ENCODE data around the gene CCDC149. TPM values are rescaled to one million over a fixed set of nuclear protein-coding genes. Genes with fewer than 3 reads are reported as not detected.

CCDC149 gene
- total RNA-seq, 2 experiments from 2014 or later: not detected

DNA sequence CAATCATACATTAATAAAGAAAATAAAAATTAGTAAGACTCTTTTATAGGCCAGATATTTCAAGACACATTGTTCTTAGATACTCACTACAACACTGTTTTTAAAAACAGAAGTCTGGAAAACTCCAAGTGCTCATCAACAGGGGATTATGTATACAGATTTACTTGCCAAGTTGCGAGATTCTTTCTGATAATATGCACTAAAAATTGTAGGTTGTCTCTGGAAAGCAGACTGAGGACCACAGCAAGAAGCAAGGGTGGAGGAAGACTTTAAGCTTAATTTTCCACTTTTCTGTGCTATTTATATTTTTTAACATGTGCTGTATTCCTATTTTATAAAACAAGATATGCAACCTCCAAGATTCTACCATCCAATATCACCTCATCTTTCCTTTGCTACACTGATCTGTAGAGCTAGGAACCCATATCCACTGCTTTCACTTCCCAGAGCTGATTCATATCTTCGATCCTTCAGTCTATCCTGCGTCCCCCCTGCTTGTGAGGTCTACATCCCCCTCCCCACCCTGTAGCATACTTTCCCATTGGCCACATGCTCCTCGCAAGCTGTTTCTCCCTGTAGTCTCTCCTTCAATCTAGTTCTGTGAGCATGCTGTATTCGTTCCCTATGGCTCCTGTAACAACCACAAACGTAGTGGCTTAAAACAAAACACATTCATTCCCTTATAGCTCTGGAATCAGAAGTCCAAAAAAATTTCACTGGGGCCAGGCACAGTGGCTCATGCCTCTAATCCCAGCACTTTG is 101.8 kb downstream of the CCDC149 start:
- H3K4me3 Mint-ChIP-seq: no peak overlapping the region
- H3K27me3 Mint-ChIP-seq: no peaks in the 10 kb centered on the region
- no peak overlapping the region for H3K27ac Mint-ChIP-seq
- peaks cover 3% of the 10 kb centered on the region for H3K9me3 Mint-ChIP-seq
- no peak for DNase-seq
- no peaks in the 10 kb centered on the region for H3K36me3 Mint-ChIP-seq
- H3K4me1 Mint-ChIP-seq: no peaks in the 10 kb centered on the region

DNA sequence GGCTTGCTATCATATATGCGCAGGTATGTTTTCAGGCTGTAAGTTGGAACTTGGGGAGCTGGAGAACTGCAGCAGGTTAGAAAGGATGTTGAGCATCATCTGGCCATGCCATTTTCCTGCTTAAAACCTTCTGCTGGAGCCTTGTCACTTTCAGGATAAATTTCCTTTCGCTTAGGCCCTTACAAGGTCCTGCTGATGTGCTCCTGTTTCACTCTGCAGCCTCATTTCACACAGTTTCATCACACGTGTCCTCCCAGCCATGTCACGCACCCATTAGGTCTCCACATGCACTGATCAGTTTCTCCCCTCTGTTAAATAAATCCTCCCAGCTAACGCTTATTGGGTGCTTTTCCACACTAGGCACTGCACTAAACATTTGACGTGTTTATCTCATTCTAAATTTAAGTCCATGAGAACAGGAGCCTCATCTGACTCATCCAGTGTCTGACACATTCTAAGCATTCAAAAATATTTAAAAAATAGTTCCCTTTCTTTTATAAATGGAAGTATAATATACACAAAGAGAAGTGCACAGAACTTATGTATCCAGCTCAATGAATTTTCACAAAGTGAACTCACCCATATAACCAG is 102.9 kb downstream of the CCDC149 start:
- Mint-ChIP-seq H3K36me3 (no peaks in the 10 kb centered on the region), H3K4me3 (no peak overlapping the region), H3K27ac (no peak overlapping the region), H3K27me3 (no peaks in the 10 kb centered on the region), H3K9me3 (peaks cover 3% of the 10 kb centered on the region), H3K4me1 (no peaks in the 10 kb centered on the region)
- no peak for DNase-seq

DNA sequence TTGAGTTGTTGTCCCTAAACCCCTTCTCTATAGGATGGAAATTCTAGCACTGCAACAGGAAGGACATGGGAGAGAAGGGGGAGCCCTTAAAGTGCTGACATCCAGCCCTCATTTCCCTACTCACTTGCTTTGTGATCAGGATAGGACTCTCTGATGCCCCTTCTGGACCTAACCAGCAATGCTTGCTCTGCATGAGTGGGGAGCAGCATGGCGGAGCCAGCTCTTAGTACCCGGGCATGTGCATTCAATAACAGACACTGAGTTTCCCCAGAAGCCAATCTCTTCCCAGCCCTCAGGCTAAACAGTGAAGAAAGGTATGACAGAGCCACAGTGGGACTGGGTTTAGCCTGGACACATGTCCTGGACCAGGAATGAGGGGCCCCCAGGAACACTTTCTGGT is 103.5 kb downstream of the CCDC149 start:
- no peak overlapping the region for H3K27ac Mint-ChIP-seq
- H3K9me3 Mint-ChIP-seq: peaks cover 3% of the 10 kb centered on the region
- no peaks in the 10 kb centered on the region for H3K4me1 Mint-ChIP-seq
- no peak for DNase-seq
- no peak overlapping the region for H3K4me3 Mint-ChIP-seq
- H3K27me3 Mint-ChIP-seq: peaks cover 3% of the 10 kb centered on the region
- no peaks in the 10 kb centered on the region for H3K36me3 Mint-ChIP-seq

DNA sequence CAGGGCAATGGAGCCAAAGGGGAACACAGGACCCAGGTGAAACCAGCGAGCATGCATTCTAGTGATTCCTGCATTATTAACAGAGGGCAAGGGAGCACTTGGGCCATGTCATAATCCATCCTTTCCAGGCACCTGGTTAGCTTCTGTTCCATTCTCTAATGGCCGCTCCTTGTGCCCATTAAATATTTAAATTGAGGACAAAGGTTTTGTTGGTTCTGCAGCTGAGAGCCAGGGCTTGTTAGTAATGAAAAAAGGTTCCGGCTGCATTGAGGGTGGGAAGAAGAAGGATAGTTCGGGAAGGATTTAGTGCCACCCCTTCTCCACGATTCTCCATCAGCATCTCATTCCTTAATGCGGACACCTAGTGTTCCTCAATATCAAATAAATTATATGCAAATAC is 103.9 kb downstream of the CCDC149 start:
- H3K4me1 Mint-ChIP-seq: no peaks in the 10 kb centered on the region
- peaks cover 4% of the 10 kb centered on the region for H3K27me3 Mint-ChIP-seq
- no peak for DNase-seq
- H3K36me3 Mint-ChIP-seq: no peaks in the 10 kb centered on the region
- H3K9me3 Mint-ChIP-seq: peaks cover 3% of the 10 kb centered on the region
- no peak overlapping the region for H3K4me3 Mint-ChIP-seq
- no peak overlapping the region for H3K27ac Mint-ChIP-seq

DNA sequence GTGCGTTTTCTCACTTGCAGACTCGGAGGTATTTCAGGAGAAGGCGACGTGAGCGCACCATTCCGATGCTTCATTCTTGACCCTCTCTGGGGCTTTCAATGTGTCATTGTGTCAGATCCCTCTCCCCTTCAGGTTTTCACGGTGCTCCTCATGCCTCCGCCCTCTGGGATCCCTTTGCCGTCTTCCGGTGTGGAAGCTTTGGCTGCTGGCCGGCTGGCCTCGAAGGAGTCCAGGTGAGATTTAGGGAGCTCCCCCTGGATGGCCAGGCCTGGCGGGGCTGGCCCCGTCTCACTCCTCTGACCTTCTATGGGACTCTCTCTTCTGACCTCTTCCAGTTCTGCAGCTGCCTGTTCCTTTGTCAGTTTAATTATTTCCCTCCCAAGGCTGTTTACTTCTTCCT is 104.6 kb downstream of the CCDC149 start:
- Mint-ChIP-seq H3K4me3 (no peak overlapping the region), H3K36me3 (no peaks in the 10 kb centered on the region), H3K27ac (no peak overlapping the region), H3K27me3 (peaks cover 8% of the 10 kb centered on the region), H3K4me1 (no peaks in the 10 kb centered on the region), H3K9me3 (peaks cover 3% of the 10 kb centered on the region)
- no peak for DNase-seq

DNA sequence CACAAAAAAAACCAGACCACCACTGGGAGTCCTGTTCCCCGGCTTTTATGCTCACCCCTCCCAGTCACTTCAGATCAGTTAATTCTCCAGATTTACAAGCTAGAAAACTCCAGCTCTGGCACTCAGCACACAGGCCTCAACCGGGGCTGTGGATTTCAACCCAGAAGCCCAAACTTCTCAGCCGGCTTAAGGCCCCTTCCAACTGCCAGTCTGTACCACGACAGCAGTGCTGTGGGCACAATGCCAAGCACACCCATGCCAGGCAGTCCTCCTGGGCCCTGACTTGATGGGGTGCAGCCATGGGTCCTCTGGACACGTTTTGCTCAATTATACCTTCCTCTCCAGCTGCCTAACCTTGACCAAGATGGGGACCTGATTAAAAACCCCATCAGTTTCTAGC is 105.2 kb downstream of the CCDC149 start:
- no peaks in the 10 kb centered on the region for H3K36me3 Mint-ChIP-seq
- peaks cover 3% of the 10 kb centered on the region for H3K9me3 Mint-ChIP-seq
- no peak for DNase-seq
- no peaks in the 10 kb centered on the region for H3K4me1 Mint-ChIP-seq
- no peak overlapping the region for H3K4me3 Mint-ChIP-seq
- H3K27ac Mint-ChIP-seq: no peak overlapping the region
- H3K27me3 Mint-ChIP-seq: peaks cover 8% of the 10 kb centered on the region

DNA sequence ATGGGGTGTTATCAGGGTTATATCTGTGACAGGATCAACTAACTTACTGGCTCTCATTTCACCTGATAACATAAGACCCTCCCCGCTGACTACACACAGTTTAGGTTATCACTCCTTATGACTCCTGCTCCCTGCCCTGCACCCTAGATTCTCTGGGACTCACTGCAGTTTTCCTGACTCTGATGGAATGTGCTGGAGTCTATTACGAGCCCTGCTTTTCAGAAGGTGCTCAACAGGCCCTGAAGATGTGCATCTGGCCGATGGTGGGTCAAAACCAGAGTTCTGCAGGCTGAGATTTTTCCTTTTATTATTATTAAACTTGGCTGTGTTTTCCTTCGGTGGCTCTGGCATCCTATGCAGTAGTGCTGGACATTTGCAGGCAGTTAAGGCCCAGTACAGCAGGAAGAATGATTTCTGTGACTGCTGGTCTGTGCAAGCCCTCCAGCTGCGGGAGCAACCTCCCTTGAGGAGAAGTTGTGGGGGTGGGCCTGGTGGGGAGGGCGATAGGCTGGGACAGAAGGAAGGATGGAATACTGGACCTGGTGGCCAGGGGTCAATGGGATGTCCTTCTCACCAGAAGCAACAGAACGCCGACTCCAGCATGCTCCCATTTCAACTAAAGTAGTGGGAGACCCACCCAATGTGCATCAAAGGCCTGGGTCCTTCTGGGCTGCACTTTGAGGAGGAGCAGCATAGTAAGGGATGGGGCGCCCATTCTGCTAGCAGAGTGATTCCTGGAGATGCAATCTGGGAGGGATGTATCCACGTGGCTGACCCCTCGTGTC is 106.4 kb downstream of the CCDC149 start:
- Mint-ChIP-seq H3K27ac (no peak overlapping the region), H3K27me3 (peaks cover 17% of the 10 kb centered on the region), H3K9me3 (no peaks in the 10 kb centered on the region), H3K36me3 (no peaks in the 10 kb centered on the region), H3K4me3 (no peak overlapping the region), H3K4me1 (no peaks in the 10 kb centered on the region)
- no peak for DNase-seq

DNA sequence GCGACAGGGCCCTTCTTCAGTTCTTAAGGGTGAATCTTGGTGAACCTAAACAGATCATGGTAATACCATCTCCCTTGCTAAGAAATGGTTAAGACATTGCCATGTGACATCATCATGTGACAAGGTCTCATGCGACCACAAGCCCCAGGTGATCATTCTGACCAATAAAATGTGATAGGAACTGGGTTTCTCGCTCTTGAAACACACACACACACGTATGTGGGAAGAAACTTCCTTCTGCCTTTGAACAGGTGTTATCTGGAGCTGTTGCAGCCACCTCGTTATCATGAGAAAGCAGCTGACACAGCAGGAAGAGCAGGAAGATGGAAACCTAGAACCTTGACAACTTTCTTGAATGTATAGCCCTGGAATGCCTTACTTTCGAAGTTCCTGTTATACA is 107.3 kb downstream of the CCDC149 start:
- H3K4me1 Mint-ChIP-seq: no peaks in the 10 kb centered on the region
- no peak overlapping the region for H3K27ac Mint-ChIP-seq
- peaks cover 25% of the 10 kb centered on the region for H3K27me3 Mint-ChIP-seq
- H3K9me3 Mint-ChIP-seq: no peaks in the 10 kb centered on the region
- H3K4me3 Mint-ChIP-seq: no peak overlapping the region
- no peaks in the 10 kb centered on the region for H3K36me3 Mint-ChIP-seq
- DNase-seq: no peak

DNA sequence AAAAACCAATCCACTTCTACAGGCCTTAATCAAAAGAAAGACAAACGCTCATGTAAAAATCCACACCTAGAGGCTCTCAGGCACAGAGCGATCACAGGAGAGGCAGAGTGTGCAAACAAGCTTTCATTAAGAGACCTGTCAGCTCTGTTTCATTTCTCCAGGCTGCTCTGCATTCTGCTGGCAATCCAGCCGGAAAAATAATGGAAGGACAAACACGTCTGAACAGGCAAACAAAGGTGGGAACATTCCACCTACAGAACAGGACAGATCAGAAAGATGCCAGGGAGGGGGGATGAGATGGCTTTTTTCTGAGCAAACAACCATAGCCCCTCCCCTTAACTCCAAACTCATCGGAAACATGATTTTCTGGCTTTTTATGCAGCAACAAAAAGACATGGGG is 107.8 kb downstream of the CCDC149 start:
- Mint-ChIP-seq H3K4me3 (no peak overlapping the region), H3K27ac (no peak overlapping the region), H3K4me1 (peaks cover 2% of the 10 kb centered on the region), H3K9me3 (no peaks in the 10 kb centered on the region), H3K36me3 (no peaks in the 10 kb centered on the region), H3K27me3 (peaks cover 30% of the 10 kb centered on the region)
- no peak for DNase-seq

DNA sequence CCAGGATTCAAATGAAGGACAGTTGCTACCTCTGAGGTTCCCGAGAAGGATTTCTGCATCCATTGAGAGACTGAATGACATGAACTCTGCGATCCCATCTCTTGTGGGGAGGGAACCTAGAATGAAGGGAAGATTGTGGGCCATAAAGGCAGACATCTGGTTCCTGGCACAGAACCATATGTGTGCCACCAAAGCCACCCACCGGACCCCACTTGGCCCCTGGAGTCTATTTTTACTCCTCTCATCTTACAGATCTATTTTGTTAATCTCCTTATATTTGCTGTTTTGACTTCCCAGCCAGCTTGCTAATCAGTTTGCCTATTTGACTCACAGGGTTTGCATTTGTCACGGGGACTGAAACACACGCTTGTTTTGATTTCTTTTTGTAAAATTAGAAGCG is 110.2 kb downstream of the CCDC149 start:
- Mint-ChIP-seq H3K27me3 (peaks cover 48% of the 10 kb centered on the region), H3K4me1 (peaks cover 2% of the 10 kb centered on the region), H3K9me3 (no peaks in the 10 kb centered on the region), H3K4me3 (no peak overlapping the region), H3K27ac (no peak overlapping the region), H3K36me3 (no peaks in the 10 kb centered on the region)
- DNase-seq: no peak

DNA sequence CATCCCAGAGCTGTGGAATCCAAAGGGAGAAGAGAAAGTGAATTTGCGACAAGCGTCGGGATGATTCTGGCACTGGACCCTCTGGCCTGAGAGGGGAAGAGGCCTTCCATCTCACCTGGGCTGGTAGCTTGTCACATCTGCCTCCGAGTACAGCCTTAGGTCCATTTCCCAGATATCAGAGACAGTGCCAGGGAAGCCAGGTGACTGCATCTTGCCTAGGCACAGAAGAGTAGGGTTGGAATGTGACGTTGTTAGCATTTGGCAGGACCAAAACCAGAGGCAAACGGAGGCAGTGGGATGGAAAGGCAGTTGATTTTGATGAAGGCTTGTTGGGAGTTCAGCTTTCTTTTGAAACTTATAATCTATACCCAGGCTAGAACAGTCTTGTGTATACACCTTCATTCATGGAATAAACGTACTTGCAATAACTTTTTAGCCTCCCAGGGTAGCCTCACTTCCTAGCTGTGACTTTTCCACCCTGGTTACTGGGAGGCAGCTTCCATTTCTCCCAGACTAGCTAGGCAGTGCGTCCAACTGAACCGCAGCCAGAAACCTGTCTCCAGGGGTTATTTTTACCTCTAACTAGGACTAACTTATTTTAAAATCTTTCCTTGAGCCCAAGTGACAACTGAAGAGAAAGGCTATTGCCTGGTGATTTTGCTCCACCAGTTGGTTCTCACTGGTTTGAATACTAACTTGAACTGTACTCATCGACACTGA is 111.5 kb downstream of the CCDC149 start:
- Mint-ChIP-seq H3K9me3 (no peaks in the 10 kb centered on the region), H3K4me3 (no peak overlapping the region), H3K4me1 (peaks cover 2% of the 10 kb centered on the region), H3K27me3 (peaks cover 48% of the 10 kb centered on the region), H3K27ac (no peak overlapping the region), H3K36me3 (no peaks in the 10 kb centered on the region)
- DNase-seq: no peak

DNA sequence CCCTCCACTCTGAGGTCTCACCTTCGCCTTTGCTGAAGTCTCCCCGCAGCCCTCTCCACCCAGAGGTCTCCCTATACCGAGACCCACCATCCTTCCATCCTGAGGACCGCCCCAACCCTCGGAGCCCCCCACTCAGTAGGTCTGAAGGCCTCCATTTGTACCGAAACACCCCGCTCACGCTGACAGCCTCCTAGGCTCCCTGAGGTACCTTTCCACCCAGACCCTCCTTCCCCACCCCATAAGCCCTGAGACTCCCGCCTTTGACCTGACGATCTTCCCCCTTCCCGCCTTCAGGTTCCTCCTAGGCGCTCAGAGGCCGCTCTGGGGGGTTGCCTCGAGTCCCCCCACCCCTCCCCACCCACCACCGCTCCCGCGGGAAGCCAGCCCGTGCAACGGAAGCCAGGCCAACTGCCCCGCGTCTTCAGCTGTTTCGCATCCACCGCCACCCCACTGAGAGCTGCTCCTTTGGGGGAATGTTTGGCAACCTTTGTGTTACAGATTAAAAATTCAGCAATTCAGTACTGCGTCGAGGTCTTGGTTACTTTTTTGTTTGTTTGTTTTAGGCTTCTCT is 112.4 kb downstream of the CCDC149 start:
- DNase-seq: no peak
- peaks cover 52% of the 10 kb centered on the region for H3K27me3 Mint-ChIP-seq
- H3K9me3 Mint-ChIP-seq: no peaks in the 10 kb centered on the region
- no peaks in the 10 kb centered on the region for H3K36me3 Mint-ChIP-seq
- no peak overlapping the region for H3K4me3 Mint-ChIP-seq
- H3K4me1 Mint-ChIP-seq: peaks cover 2% of the 10 kb centered on the region
- H3K27ac Mint-ChIP-seq: no peak overlapping the region

DNA sequence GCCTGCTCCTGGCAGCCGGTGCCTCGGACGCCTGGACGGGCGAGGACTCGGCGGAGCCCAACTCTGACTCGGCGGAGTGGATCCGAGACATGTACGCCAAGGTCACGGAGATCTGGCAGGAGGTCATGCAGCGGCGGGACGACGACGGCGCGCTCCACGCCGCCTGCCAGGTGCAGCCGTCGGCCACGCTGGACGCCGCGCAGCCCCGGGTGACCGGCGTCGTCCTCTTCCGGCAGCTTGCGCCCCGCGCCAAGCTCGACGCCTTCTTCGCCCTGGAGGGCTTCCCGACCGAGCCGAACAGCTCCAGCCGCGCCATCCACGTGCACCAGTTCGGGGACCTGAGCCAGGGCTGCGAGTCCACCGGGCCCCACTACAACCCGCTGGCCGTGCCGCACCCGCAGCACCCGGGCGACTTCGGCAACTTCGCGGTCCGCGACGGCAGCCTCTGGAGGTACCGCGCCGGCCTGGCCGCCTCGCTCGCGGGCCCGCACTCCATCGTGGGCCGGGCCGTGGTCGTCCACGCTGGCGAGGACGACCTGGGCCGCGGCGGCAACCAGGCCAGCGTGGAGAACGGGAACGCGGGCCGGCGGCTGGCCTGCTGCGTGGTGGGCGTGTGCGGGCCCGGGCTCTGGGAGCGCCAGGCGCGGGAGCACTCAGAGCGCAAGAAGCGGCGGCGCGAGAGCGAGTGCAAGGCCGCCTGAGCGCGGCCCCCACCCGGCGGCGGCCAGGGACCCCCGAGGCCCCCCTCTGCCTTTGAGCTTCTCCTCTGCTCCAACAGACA is 113.1 kb downstream of the CCDC149 start:
- DNase-seq: no peak
- no peak overlapping the region for H3K27ac Mint-ChIP-seq
- H3K9me3 Mint-ChIP-seq: no peaks in the 10 kb centered on the region
- H3K4me1 Mint-ChIP-seq: peaks cover 2% of the 10 kb centered on the region
- no peak overlapping the region for H3K4me3 Mint-ChIP-seq
- H3K36me3 Mint-ChIP-seq: no peaks in the 10 kb centered on the region
- H3K27me3 Mint-ChIP-seq: peaks cover 59% of the 10 kb centered on the region

DNA sequence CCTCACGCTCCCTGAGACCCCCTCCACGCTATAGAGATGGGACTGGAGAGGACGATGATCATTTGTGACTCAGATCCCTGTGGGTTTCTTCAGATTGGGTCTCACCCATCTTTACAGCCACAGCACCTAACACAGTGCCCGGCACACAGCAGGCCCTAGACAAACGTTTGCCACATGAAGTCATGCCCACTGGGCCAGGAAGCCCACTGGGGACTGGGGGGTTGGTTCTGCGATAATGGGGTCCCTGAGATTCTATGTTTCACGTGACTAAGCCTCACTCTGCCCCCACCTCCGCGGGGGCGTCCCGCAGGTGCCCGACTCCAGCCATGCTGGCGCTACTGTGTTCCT is 113.7 kb downstream of the CCDC149 start:
- no peak overlapping the region for H3K27ac Mint-ChIP-seq
- peaks cover 59% of the 10 kb centered on the region for H3K27me3 Mint-ChIP-seq
- H3K4me3 Mint-ChIP-seq: no peak overlapping the region
- H3K4me1 Mint-ChIP-seq: peaks cover 2% of the 10 kb centered on the region
- no peaks in the 10 kb centered on the region for H3K9me3 Mint-ChIP-seq
- DNase-seq: no peak
- no peaks in the 10 kb centered on the region for H3K36me3 Mint-ChIP-seq

Measured in activated naive CD8-positive, alpha-beta T cell treated with anti-CD3 and anti-CD28 coated beads for 36 hours (primary cell).